H9 (cell line): ENCODE results near the gene ETFA. TPM values are rescaled to one million over a fixed set of nuclear protein-coding genes. Genes with fewer than 3 reads are reported as not detected.

ENCODE experiments used
- DNase-seq: peaks from one replicate; pipeline ENCODE4 v3.0.0-alpha.2; 2017
- H2AFZ ChIP-seq: one replicate; pipeline ENCODE4 v1.6.1; 2013; ENCODE audit warnings: mild to moderate bottlenecking, low read length, control low read depth, moderate library complexity
- H2AK5ac ChIP-seq: 2 replicates; pipeline ENCODE4 v1.6.1; 2013; ENCODE audit warnings: low read length, control low read depth, mixed read lengths; ENCODE audit not compliant: insufficient read length
- H2BK120ac ChIP-seq: one replicate; pipeline ENCODE4 v1.6.1; 2013; ENCODE audit warnings: low read depth, mild to moderate bottlenecking, low read length, control low read depth, inconsistent platforms; ENCODE audit not compliant: poor library complexity, severe bottlenecking
- H2BK12ac ChIP-seq: 2 replicates; pipeline ENCODE4 v1.6.1; 2013; ENCODE audit warnings: low read length, control low read depth, mixed read lengths, low read depth; ENCODE audit not compliant: insufficient read length
- H2BK15ac ChIP-seq: 2 replicates; pipeline ENCODE4 v1.6.1; 2013; ENCODE audit warnings: low read depth, low read length, control low read depth
- H2BK20ac ChIP-seq: one replicate; pipeline ENCODE4 v1.6.1; 2013; ENCODE audit warnings: low read depth, mild to moderate bottlenecking, low read length, control low read depth, inconsistent platforms; ENCODE audit not compliant: poor library complexity, severe bottlenecking
- H2BK5ac ChIP-seq: 2 replicates; pipeline ENCODE4 v1.6.1; 2013; ENCODE audit warnings: low read length, control low read depth, mixed read lengths; ENCODE audit not compliant: insufficient read length
- H3K14ac ChIP-seq: 2 replicates; pipeline ENCODE4 v1.6.1; 2013; ENCODE audit warnings: low read length, control low read depth; ENCODE audit not compliant: insufficient read depth
- H3K18ac ChIP-seq: 2 replicates; pipeline ENCODE4 v1.6.1; 2013; ENCODE audit warnings: low read depth, mild to moderate bottlenecking, mixed read lengths, low read length, control low read depth; ENCODE audit not compliant: insufficient read length
- H3K23ac ChIP-seq: 2 replicates; pipeline ENCODE4 v1.6.1; 2013; ENCODE audit warnings: low read length, control low read depth, mixed read lengths, low read depth; ENCODE audit not compliant: insufficient read length
- H3K23me2 ChIP-seq: 2 replicates; pipeline ENCODE4 v1.6.1; 2013; ENCODE audit warnings: low read depth, mild to moderate bottlenecking, mixed read lengths, low read length, control low read depth; ENCODE audit not compliant: insufficient read length, poor library complexity, severe bottlenecking
- H3K27ac ChIP-seq: 2 replicates; pipeline ENCODE4 v1.5.1; 2013; ENCODE audit warnings: low read length, control low read depth, mixed read lengths, low read depth; ENCODE audit not compliant: insufficient read length
- H3K27me3 ChIP-seq: 2 replicates; pipeline ENCODE4 v1.6.1; 2013; ENCODE audit warnings: low read length, control low read depth, inconsistent platforms; ENCODE audit not compliant: insufficient read depth
- H3K4ac ChIP-seq: 2 replicates; pipeline ENCODE4 v1.6.1; 2013; ENCODE audit warnings: low read depth, mild to moderate bottlenecking, control low read depth, inconsistent platforms, low read length, moderate library complexity
- H3K4me1 ChIP-seq: 2 replicates; pipeline ENCODE4 v1.6.1; 2013; ENCODE audit warnings: low read length, control low read depth, inconsistent platforms; ENCODE audit not compliant: insufficient read depth
- H3K4me2 ChIP-seq: 2 replicates; pipeline ENCODE4 v1.6.1; 2013; ENCODE audit warnings: low read length, control low read depth, mixed read lengths; ENCODE audit not compliant: insufficient read length, insufficient read depth
- H3K56ac ChIP-seq: 2 replicates; pipeline ENCODE4 v1.6.1; 2013; ENCODE audit warnings: low read depth, mild to moderate bottlenecking, mixed read lengths, low read length, control low read depth; ENCODE audit not compliant: insufficient read length
- H3K79me1 ChIP-seq: 2 replicates; pipeline ENCODE4 v1.6.1; 2013; ENCODE audit warnings: low read depth, mild to moderate bottlenecking, moderate library complexity, low read length, control low read depth, inconsistent platforms; ENCODE audit not compliant: insufficient read depth, poor library complexity, severe bottlenecking
- H3K79me2 ChIP-seq: 2 replicates; pipeline ENCODE4 v1.6.1; 2013; ENCODE audit warnings: low read length, control low read depth, inconsistent platforms; ENCODE audit not compliant: insufficient read depth
- H3K9ac ChIP-seq: 2 replicates; pipeline ENCODE4 v1.6.1; 2013; ENCODE audit warnings: low read length, control low read depth, mixed read lengths; ENCODE audit not compliant: insufficient read length; ENCODE audit errors: extremely low read depth
- H3K9me3 ChIP-seq: one replicate; pipeline ENCODE4 v1.6.1; 2013; ENCODE audit warnings: low read depth, low read length, inconsistent platforms; ENCODE audit not compliant: control insufficient read depth
- H3T11ph ChIP-seq: one replicate; pipeline ENCODE4 v1.6.1; 2013; ENCODE audit warnings: mild to moderate bottlenecking, low read length, control low read depth, inconsistent platforms
- H4K20me1 ChIP-seq: one replicate; pipeline ENCODE4 v1.6.1; 2013; ENCODE audit not compliant: control insufficient read depth, insufficient read length, insufficient read depth
- H4K5ac ChIP-seq: 2 replicates; pipeline ENCODE4 v1.6.1; 2013; ENCODE audit warnings: low read depth, mild to moderate bottlenecking, mixed read lengths, low read length, control low read depth; ENCODE audit not compliant: insufficient read length
- H4K8ac ChIP-seq: replicated peaks from 2 replicates; pipeline ENCODE4 v1.6.1; 2013; ENCODE audit warnings: low read length, control low read depth, mixed read lengths, low read depth; ENCODE audit not compliant: insufficient read length
- H4K91ac ChIP-seq: 2 replicates; pipeline ENCODE4 v1.6.1; 2013; ENCODE audit warnings: low read depth, mild to moderate bottlenecking, moderate library complexity, mixed read lengths, low read length, control low read depth; ENCODE audit not compliant: insufficient read length
- H3K27ac Mint-ChIP-seq, 3 experiments: 2 replicates in 2 of 3; 3 replicates in 1 of 3; pipeline ENCODE4 v1.8.0; 2020 to 2021; ENCODE audit warnings: mixed read lengths in 3 of 3, mild to moderate bottlenecking in 1 of 3, moderate library complexity in 1 of 3
- H3K27me3 Mint-ChIP-seq: 2 replicates; pipeline ENCODE4 v1.8.0; 2021; ENCODE audit warnings: low read depth, mild to moderate bottlenecking, moderate library complexity, mixed read lengths
- H3K36me3 Mint-ChIP-seq, 3 experiments: 2 replicates in 2 of 3; 3 replicates in 1 of 3; pipeline ENCODE4 v1.8.0; 2020 to 2021; ENCODE audit warnings: low read depth in 3 of 3, mixed read lengths in 3 of 3; ENCODE audit not compliant: insufficient read depth in 1 of 3
- H3K4me1 Mint-ChIP-seq, 2 experiments: 2 replicates each; pipeline ENCODE4 v1.8.0; 2020; ENCODE audit warnings: mixed read lengths in 2 of 2
- H3K4me3 Mint-ChIP-seq, 2 experiments: 2 replicates in 1 of 2; 3 replicates in 1 of 2; pipeline ENCODE4 v1.8.0; 2020 to 2021; ENCODE audit warnings: mild to moderate bottlenecking in 2 of 2, mixed read lengths in 2 of 2, moderate library complexity in 1 of 2
- H3K9me3 Mint-ChIP-seq, 2 experiments: 2 replicates in 1 of 2; 3 replicates in 1 of 2; pipeline ENCODE4 v1.8.0; 2020; ENCODE audit warnings: mild to moderate bottlenecking in 2 of 2, mixed read lengths in 2 of 2, moderate library complexity in 1 of 2
- CTCF ChIP-seq: fragments of 200-600 bp; sonication (generic); conservative IDR thresholded peaks from 3 replicates; pipeline ENCODE4 v1.8.0; 2021; ENCODE audit warnings: antibody characterized with exemption, mild to moderate bottlenecking
- WGBS: extraction: QIAGEN DNeasy Blood & Tissue Kit; methylation state at CpG from one replicate; pipeline ENCODE4 v1.1.7; 2013; ENCODE audit warnings: missing lambda C conversion rate, low lambda C conversion rate, mixed read lengths; ENCODE audit not compliant: insufficient read length; ENCODE audit errors: extremely low coverage; 5-methylcytosine and 5-hydroxymethylcytosine counted together
- total RNA-seq: library from RNA; stranded (reverse); gene quantifications from 2 replicates; pipeline ENCODE4 v1.2.1, GENCODE V29; 2021

ETFA gene
- total RNA-seq, 1 experiment from 2014 or later = 109 TPM

GRCh38 chr15:76340803-76341365 lies 29.6 kb upstream of the ETFA start:
- Histone ChIP-seq H4K20me1 (no peaks in the 10 kb centered on the region), H3K4me1 (peaks cover 3% of the 10 kb centered on the region; the same call in 1 of the 2 replicates), H3K4ac (no peak overlapping the region), H3T11ph (no peak overlapping the region), H3K23me2 (peaks cover 7% of the 10 kb centered on the region), H3K18ac (no peak overlapping the region), H3K56ac (no peak overlapping the region), H4K91ac (no peak overlapping the region), H3K9ac (no peak overlapping the region), H3K14ac (no peak overlapping the region; the same call in 1 of the 2 replicates), H3K27me3 (peaks cover 80% of the 10 kb centered on the region), H3K23ac (no peak overlapping the region), H3K27ac (no peak overlapping the region), H3K4me2 (peak overlapping the region; percentile 51), H2BK120ac (no peak overlapping the region), H2AK5ac (no peak overlapping the region), H2BK12ac (no peak overlapping the region), H2BK20ac (no peak overlapping the region), H2BK5ac (no peak overlapping the region), H3K9me3 (no peaks in the 10 kb centered on the region), H3K79me1 (no peaks in the 10 kb centered on the region), H2AFZ (no peak overlapping the region), H4K5ac (no peak overlapping the region), H3K79me2 (no peaks in the 10 kb centered on the region), H4K8ac (no peak overlapping the region), H2BK15ac (no peak overlapping the region)
- TF ChIP-seq CTCF = peak; percentile 51; the same call in 2 of the 3 replicates
- H3K36me3 Mint-ChIP-seq = peaks cover 0 to 2% (median 0%) of the 10 kb centered on the region in 3 experiments; a peak in 1 of 7 replicates
- peak; percentile 40 for DNase-seq
- no peak overlapping the region for H3K27ac Mint-ChIP-seq
- peaks cover 6 to 19% of the 10 kb centered on the region in 2 experiments; a peak in 4 of 5 replicates for H3K9me3 Mint-ChIP-seq
- no CpG with 5 or more reads among the region's 35 CpGs for WGBS
- peak overlapping the region; percentile 45 to 88 for H3K4me3 Mint-ChIP-seq
- peaks cover 98% of the 10 kb centered on the region for H3K27me3 Mint-ChIP-seq
- peaks cover 26 to 52% of the 10 kb centered on the region in 2 experiments for H3K4me1 Mint-ChIP-seq
